CD4-positive, alpha-beta T cell treated with Interferon alpha-2 for 1 hour (primary cell): ENCODE measurements around the gene CADPS2.

Source experiments
- DNase-seq, 2 donors: peaks; one replicate each; pipeline ENCODE4 v3.0.0-alpha.2; 2020 to 2022

Gene CADPS2

GRCh38 chr7:122886357-122887081, at the start of gene CADPS2:
Gene CADPS2 (minus strand): TSS chr7:122886460. CDS start chr7:122886337, 123 bp downstream.
- DNase-seq = no peak

- no peak for DNase-seq
Observed at GRCh38 chr7:122935620-122936019, 49.4 kb upstream of the CADPS2 start.

GRCh38 chr7:122919643-122920181, 33.5 kb upstream of the CADPS2 start:
- no peak for DNase-seq

GRCh38 chr7:122914812-122915211, 28.6 kb upstream of the CADPS2 start:
- DNase-seq = no peak

- DNase-seq = no peak
Observed at GRCh38 chr7:122913608-122914007, 27.3 kb upstream of the CADPS2 start.

GRCh38 chr7:122902751-122903495, 16.7 kb upstream of the CADPS2 start:
- no peak for DNase-seq

GRCh38 chr7:122901250-122901649, 15.0 kb upstream of the CADPS2 start:
- no peak for DNase-seq

GRCh38 chr7:122896509-122896908, 10.2 kb upstream of the CADPS2 start:
- no peak for DNase-seq

- no peak for DNase-seq
Observed at GRCh38 chr7:122893486-122893885, 7.2 kb upstream of the CADPS2 start.

- DNase-seq = no peak
Observed at GRCh38 chr7:122889116-122889515, 2.9 kb upstream of the CADPS2 start.

GRCh38 chr7:122887848-122888247, 1.6 kb upstream of the CADPS2 start:
- DNase-seq = no peak

GRCh38 chr7:122887198-122887597, 938 bp upstream of the CADPS2 start:
- no peak for DNase-seq

- DNase-seq = no peak
Observed at GRCh38 chr7:122885583-122886356, 490 bp downstream of the CADPS2 start.

- no peak for DNase-seq
Observed at GRCh38 chr7:122884186-122884585, 2.1 kb downstream of the CADPS2 start.

GRCh38 chr7:122883049-122883680, 3.1 kb downstream of the CADPS2 start:
- no peak for DNase-seq

GRCh38 chr7:122881324-122881723, 4.9 kb downstream of the CADPS2 start:
- DNase-seq = no peak

- DNase-seq = no peak
Observed at GRCh38 chr7:122869260-122869659, 17.0 kb downstream of the CADPS2 start.

GRCh38 chr7:122867471-122867980, 18.7 kb downstream of the CADPS2 start:
- no peak for DNase-seq

GRCh38 chr7:122864838-122865237, 21.4 kb downstream of the CADPS2 start:
- DNase-seq = no peak

GRCh38 chr7:122864016-122864415, 22.2 kb downstream of the CADPS2 start:
- no peak for DNase-seq

GRCh38 chr7:122858320-122858719, 27.9 kb downstream of the CADPS2 start:
- no peak for DNase-seq

- no peak for DNase-seq
Observed at GRCh38 chr7:122850528-122850927, 35.7 kb downstream of the CADPS2 start.

GRCh38 chr7:122849957-122850328, 36.3 kb downstream of the CADPS2 start:
- no peak for DNase-seq
